Choroid plexus epithelial cell (primary cell): ENCODE measurements around the gene HEXIM2.

Source experiments
- DNase-seq: peaks from one replicate; pipeline ENCODE4 v3.0.0-alpha.2; 2010; ENCODE audit warnings: low read depth
- H3K4me3 ChIP-seq: 2 replicates; pipeline ENCODE4 v1.5.1; 2011; ENCODE audit warnings: low read depth, mild to moderate bottlenecking, control low read depth, low read length, moderate library complexity
- CTCF ChIP-seq: conservative IDR thresholded peaks from 2 replicates; pipeline ENCODE4 v1.5.1; 2011; ENCODE audit warnings: low read depth, mild to moderate bottlenecking, control low read depth, inconsistent platforms, low read length, moderate library complexity

The HEXIM2 gene

GRCh38 chr17:45116434-45117016 lies 45.1 kb upstream of the HEXIM2 start:
- H3K4me3 ChIP-seq = no peak overlapping the region
- no peak for TF ChIP-seq CTCF
- no peak for DNase-seq

- TF ChIP-seq CTCF = no peak
- DNase-seq = no peak
- H3K4me3 ChIP-seq = no peak overlapping the region
Observed at GRCh38 chr17:45117334-45117733, 44.3 kb upstream of the HEXIM2 start.

GRCh38 chr17:45117848-45118646 lies 43.6 kb upstream of the HEXIM2 start:
- H3K4me3 ChIP-seq = no peak overlapping the region
- TF ChIP-seq CTCF = no peak
- DNase-seq = no peak

GRCh38 chr17:45118691-45119090 lies 43.0 kb upstream of the HEXIM2 start:
- H3K4me3 ChIP-seq = no peak overlapping the region
- TF ChIP-seq CTCF = no peak
- no peak for DNase-seq

GRCh38 chr17:45119964-45120363 lies 41.7 kb upstream of the HEXIM2 start:
- H3K4me3 ChIP-seq = no peak overlapping the region
- DNase-seq = no peak
- TF ChIP-seq CTCF = no peak

- TF ChIP-seq CTCF = no peak
- DNase-seq = no peak
- no peak overlapping the region for H3K4me3 ChIP-seq
Observed at GRCh38 chr17:45120558-45120957, 41.1 kb upstream of the HEXIM2 start.

GRCh38 chr17:45121055-45121454 lies 40.6 kb upstream of the HEXIM2 start:
- no peak overlapping the region for H3K4me3 ChIP-seq
- no peak for DNase-seq
- TF ChIP-seq CTCF = no peak
